GM12873 (cell line): ENCODE data around the gene MCF2L.

ENCODE experiments used
- TF ChIP-seq, protein P1 (sequence below): IDR thresholded peaks from 2 replicates; pipeline ENCODE4 v1.5.1; 2012; ENCODE audit warnings: low read depth, mild to moderate bottlenecking, moderate library complexity, low read length, control low read depth; ENCODE audit not compliant: insufficient read depth; ENCODE audit errors: missing control alignments

Gene MCF2L

DNA sequence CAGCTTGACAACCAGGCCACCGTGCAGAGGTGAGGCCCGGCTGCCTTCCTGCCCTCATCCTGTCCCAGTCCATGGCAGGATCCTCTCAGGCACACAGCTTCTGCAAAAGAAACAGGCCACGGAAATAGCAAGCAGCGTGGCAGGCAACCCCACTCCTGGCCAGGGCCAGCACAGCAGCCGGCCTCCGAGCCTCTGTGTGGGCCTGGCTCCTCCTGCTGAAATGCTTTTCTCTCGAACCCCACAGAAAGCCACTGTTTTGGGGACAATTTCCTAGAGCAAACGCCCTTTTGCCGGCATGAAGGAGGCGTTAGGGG, 97.1 kb downstream of the MCF2L start:
- TF ChIP-seq, protein P1, sequence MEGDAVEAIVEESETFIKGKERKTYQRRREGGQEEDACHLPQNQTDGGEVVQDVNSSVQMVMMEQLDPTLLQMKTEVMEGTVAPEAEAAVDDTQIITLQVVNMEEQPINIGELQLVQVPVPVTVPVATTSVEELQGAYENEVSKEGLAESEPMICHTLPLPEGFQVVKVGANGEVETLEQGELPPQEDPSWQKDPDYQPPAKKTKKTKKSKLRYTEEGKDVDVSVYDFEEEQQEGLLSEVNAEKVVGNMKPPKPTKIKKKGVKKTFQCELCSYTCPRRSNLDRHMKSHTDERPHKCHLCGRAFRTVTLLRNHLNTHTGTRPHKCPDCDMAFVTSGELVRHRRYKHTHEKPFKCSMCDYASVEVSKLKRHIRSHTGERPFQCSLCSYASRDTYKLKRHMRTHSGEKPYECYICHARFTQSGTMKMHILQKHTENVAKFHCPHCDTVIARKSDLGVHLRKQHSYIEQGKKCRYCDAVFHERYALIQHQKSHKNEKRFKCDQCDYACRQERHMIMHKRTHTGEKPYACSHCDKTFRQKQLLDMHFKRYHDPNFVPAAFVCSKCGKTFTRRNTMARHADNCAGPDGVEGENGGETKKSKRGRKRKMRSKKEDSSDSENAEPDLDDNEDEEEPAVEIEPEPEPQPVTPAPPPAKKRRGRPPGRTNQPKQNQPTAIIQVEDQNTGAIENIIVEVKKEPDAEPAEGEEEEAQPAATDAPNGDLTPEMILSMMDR = no peak

DNA sequence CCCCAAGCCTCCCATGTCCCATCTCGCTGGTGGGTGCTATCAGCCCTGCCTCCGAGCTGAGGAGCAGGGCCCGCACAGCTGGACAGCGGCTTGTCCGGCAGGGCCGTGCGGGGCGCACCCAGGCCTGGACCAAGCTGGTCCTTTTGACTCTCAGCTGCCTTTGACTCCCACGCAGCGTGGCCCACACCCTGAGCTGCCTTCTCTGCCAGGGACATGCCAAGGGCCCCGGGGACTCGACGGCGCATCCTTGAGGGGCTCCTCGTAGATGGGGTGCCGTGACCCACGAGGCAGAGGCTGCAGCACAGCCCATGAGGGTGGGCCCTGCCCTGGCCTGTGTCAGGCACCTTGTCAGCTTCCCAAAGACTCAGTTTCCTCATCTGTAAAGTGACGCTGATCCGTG, 97.7 kb downstream of the MCF2L start:
- TF ChIP-seq, protein P1 = no peak

DNA sequence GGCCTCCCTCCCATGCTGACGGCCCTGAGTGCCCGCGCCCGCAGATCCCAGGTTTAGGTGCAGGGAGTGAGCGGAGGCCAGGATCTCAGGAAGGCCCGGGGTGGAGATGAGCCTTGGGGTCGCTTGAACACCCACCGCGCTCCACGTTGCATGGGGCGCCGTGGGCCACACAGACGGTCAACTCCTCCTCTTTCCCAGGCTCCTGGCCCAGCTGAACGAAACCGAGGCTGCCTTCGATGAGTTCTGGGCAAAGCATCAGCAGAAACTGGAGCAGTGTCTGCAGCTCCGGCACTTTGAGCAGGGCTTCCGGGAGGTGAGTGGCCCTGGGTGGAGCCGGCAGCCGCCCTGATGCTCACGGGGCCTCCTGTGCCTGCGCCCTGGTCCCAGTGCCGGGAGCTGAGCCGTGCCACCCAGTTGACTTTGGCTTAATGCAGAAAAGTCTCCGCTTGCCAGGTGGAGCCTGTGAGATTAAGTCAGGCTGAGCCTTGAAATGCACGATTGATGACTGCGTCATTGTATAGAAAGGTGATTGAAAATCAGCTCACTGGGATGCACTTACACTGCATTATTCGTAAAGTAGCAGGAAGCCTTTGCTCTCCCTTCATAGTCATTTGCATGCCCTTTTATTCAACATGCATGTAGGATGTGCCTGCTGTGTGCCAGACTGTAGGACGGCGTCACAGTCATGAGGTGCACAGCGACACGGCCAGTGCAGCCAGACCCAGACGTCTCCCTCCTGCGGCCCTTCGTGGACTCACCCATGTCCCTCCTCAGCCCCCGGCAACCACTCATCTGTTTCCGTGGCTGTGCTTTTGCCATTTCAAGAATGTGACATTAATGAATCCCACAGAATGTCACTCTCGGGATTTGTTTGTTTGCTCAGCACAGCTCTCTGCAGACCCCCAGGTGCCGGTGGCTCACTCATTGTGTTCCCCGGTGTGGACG, 101.1 kb downstream of the MCF2L start:
- TF ChIP-seq, protein P1 = no peak

DNA sequence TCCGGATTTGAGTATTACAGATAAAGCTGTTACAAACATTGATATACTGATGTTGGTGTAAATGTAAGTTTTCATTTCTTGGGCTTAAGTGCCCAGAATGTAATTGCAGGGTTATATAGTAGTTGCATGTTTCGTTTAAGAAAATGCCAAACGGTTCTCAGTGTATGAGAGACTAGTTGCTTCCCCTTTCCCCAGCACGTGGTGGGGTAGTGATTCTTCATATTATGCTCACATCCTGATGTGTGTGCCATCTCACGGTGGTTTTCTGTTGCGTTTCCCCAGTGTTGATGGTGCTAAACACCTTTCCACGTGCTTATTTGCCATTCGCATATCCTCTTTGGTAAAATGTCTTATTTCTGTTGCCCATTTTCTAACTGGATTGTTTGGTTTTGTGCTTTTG, 101.8 kb downstream of the MCF2L start:
- TF ChIP-seq, protein P1 = no peak

DNA sequence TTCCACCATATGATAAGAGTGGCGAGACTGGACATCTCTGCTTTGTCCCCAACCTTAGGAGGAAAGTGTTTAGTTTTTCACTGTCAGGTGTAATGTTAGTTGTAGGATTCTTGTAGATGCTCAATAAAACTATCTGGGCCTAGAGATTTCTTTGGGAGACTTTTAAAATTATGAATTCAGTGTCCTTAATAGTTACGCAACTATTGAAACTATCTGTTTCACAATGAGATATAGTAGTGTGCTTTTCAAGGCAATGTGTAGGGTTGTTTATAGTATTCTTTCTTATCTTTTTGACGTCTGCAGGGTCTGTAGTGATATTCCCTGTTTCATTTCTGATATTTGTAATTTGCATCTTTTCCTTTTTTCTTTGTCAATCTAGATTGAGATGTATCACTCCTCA, 103.4 kb downstream of the MCF2L start:
- TF ChIP-seq, protein P1 = no peak

DNA sequence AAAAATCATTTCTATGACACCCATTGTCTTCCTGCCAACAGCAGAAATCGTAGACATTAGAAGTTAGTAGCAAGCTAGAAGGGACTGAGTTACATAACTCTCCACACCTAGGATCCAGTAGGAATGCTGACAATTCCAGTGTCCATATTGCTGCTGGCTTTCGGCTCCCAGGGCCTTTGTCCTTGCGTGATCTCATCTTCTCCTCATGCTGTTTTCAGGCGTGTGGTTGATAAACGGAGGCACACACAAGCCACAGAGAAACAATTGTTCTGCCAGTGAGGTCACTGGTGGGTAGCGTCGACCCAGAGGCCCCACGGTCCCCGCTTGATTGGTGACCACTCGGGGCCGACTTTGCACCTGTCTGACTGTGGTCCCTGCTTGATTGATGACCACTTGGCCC, 104.9 kb downstream of the MCF2L start:
- TF ChIP-seq, protein P1 = no peak

DNA sequence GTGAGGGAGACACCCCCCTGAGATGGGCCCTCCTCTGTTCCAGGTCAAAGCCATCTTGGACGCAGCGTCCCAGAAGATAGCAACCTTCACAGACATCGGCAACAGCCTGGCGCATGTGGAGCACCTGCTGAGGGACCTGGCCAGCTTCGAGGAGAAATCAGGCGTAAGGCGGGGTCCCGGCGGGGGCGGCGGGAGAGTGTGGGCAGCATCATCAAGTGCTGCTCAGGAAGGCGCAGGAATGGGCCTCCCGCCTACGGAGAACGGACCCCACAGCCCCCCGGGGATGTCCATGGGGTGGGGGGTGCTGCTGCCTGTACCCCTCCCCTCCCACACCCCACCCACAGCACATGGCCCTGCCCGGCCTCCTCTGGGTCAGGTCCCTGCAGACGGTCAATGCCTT, 105.4 kb downstream of the MCF2L start:
- TF ChIP-seq, protein P1 = no peak

DNA sequence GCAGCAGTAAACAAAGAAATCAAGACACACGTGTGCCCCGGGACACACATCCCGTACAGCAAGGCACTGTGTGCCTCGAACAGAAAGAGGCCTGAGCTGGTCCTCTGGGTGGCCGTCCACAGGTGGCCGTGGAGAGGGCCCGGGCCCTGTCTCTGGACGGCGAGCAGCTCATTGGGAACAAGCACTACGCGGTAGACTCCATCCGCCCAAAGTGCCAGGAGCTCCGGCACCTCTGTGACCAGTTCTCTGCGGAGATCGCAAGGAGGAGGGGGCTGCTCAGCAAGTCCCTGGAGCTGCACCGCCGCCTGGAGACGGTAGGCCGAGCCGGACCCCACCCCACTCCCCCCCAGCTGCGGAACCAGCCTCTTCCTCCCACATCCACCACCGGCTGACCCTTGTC, 105.9 kb downstream of the MCF2L start:
- TF ChIP-seq, protein P1 = no peak
